HCT116 (cell line): ENCODE results near the gene C20orf204. TPM values are rescaled to one million over a fixed set of nuclear protein-coding genes. Genes with fewer than 3 reads are reported as not detected.

Experiments used
- ATAC-seq: fragments of 200-7000 bp; cut with Tn5 transposase; 2 replicates; pipeline ENCODE4 v1.9.1; 2020; ENCODE audit warnings: mild to moderate bottlenecking, moderate library complexity
- BruUV-seq: library from RNA; stranded (reverse); fragments of 400-500 nt; replicated peaks from 2 replicates; lab custom pipeline; 2021; lab: Mats Ljungman, UMichigan
- CTCF ChIA-PET: fragments of 300-600 bp; sonication (Branson Sonifier 250); formaldehyde crosslinking; loops from one replicate; lab custom pipeline; 2021; ENCODE audit warnings: antibody characterized with exemption; lab: Charles Lee
- POLR2A ChIA-PET: fragments of 300-600, 350-600 bp; sonication (Branson Sonifier 250); formaldehyde crosslinking; loops from one replicate; lab custom pipeline; 2021; ENCODE audit warnings: antibody characterized with exemption; lab: Charles Lee
- RAD21 ChIA-PET, 2 experiments: fragments of 300-600 bp; sonication (Branson Sonifier 250); formaldehyde crosslinking; loops; one replicate each; lab custom pipeline; 2023; ENCODE audit warnings: low total read pairs in 2 of 2; ENCODE audit not compliant: uncharacterized antibody in 2 of 2, unreplicated experiment in 2 of 2, low non-redundant PET in 1 of 2; lab: Charles Lee
- DNase-seq: peaks from one replicate; pipeline ENCODE4 v3.0.0-alpha.2; 2010; ENCODE audit warnings: low read depth, low spot score
- H2AFZ ChIP-seq: fragments of 200-600 bp; shearing (Covaris generic), sonication (generic); 2 replicates; pipeline ENCODE4 v1.6.1; 2017; ENCODE audit warnings: low read depth, mixed run types, mixed read lengths, antibody characterized with exemption, low read length; ENCODE audit not compliant: poor library complexity, severe bottlenecking
- H3K27ac ChIP-seq: 2 replicates; pipeline ENCODE4 v1.5.1; 2012; ENCODE audit warnings: low read depth, low read length
- H3K27me3 ChIP-seq: fragments of 200-600 bp; sonication (generic); 2 replicates; pipeline ENCODE4 v1.6.1; 2016; ENCODE audit warnings: mixed run types, low read length, mixed read lengths; ENCODE audit not compliant: insufficient read depth
- H3K36me3 ChIP-seq, 2 experiments: fragments of 200-500 bp in 1 of 2; fragments of 200-600 bp in 1 of 2; sonication (Bioruptor generic) in 1 of 2; sonication (generic) in 1 of 2; 2 replicates each; pipeline versions ENCODE4 v1.5.1 to v1.6.1; 2014 to 2016; ENCODE audit warnings: low read length in 2 of 2, inconsistent platforms in 1 of 2, mixed read lengths in 1 of 2, mixed run types in 1 of 2; ENCODE audit not compliant: insufficient read depth in 2 of 2, control insufficient read depth in 1 of 2
- H3K4me1 ChIP-seq, 2 experiments: fragments of 200-600 bp in 1 of 2; sonication (generic) in 1 of 2; 2 replicates each; pipeline versions ENCODE4 v1.5.1 to v1.6.1; 2012 to 2017; ENCODE audit warnings: low read length in 2 of 2, inconsistent platforms in 1 of 2, mild to moderate bottlenecking in 1 of 2, mixed read lengths in 1 of 2, mixed run types in 1 of 2, moderate library complexity in 1 of 2; ENCODE audit not compliant: insufficient read depth in 2 of 2, control insufficient read depth in 1 of 2
- H3K4me2 ChIP-seq: fragments of 200-600 bp; sonication (generic); 2 replicates; pipeline ENCODE4 v1.6.1; 2017; ENCODE audit warnings: mixed run types, low read length, mixed read lengths
- H3K4me3 ChIP-seq, 2 experiments: fragments of 200-600 bp in 1 of 2; sonication (generic) in 1 of 2; replicated peaks in 1 of 2; 2 replicates each; pipeline ENCODE4 v1.5.1; 2011 to 2016; ENCODE audit warnings: low read length in 2 of 2, control low read depth in 1 of 2, low read depth in 1 of 2, mild to moderate bottlenecking in 1 of 2, mixed read lengths in 1 of 2, mixed run types in 1 of 2
- H3K79me2 ChIP-seq: fragments of 200-600 bp; sonication (generic); 2 replicates; pipeline ENCODE4 v1.6.1; 2017; ENCODE audit warnings: mild to moderate bottlenecking, mixed run types, low read length, moderate library complexity, mixed read lengths; ENCODE audit not compliant: insufficient read depth
- H3K9ac ChIP-seq: fragments of 200-600 bp; sonication (generic); 2 replicates; pipeline ENCODE4 v1.6.1; 2016; ENCODE audit warnings: low read length, mixed read lengths
- H3K9me2 ChIP-seq: fragments of 200-600 bp; sonication (generic), shearing (Covaris generic); 2 replicates; pipeline ENCODE4 v1.6.1; 2017; ENCODE audit warnings: mixed run types, mild to moderate bottlenecking, moderate library complexity; ENCODE audit not compliant: insufficient read depth
- H3K9me3 ChIP-seq, 2 experiments: fragments of 200-500 bp in 1 of 2; fragments of 200-600 bp in 1 of 2; sonication (Bioruptor generic) in 1 of 2; sonication (generic) in 1 of 2; 2 replicates each; pipeline ENCODE4 v1.6.1; 2014 to 2017; ENCODE audit warnings: low read length in 2 of 2, mixed read lengths in 2 of 2, inconsistent platforms in 1 of 2, low read depth in 1 of 2, mild to moderate bottlenecking in 1 of 2, mixed run types in 1 of 2, moderate library complexity in 1 of 2; ENCODE audit not compliant: control insufficient read depth in 1 of 2, insufficient read depth in 1 of 2
- H4K20me1 ChIP-seq: fragments of 200-600 bp; sonication (generic), shearing (Covaris generic); 2 replicates; pipeline ENCODE4 v1.6.1; 2017; ENCODE audit warnings: mixed run types, mild to moderate bottlenecking, moderate library complexity; ENCODE audit not compliant: insufficient read depth
- CBX3 ChIP-seq: IDR thresholded peaks from 2 replicates; pipeline ENCODE4 v1.6.1; 2012; ENCODE audit warnings: low read depth
- CEBPB ChIP-seq: IDR thresholded peaks from 2 replicates; pipeline ENCODE4 v1.6.1; 2012; ENCODE audit warnings: low read depth
- CTCF ChIP-seq, 3 experiments: fragments of 200-600 bp in 1 of 3; sonication (generic) in 1 of 3; IDR thresholded peaks in 2 of 3; conservative IDR thresholded peaks in 1 of 3; 2 replicates each; pipeline ENCODE4 v1.5.1; 2012 to 2017; ENCODE audit warnings: low read depth in 2 of 3, low read length in 2 of 3, antibody characterized with exemption in 1 of 3, borderline replicate concordance in 1 of 3, control low read depth in 1 of 3, mild to moderate bottlenecking in 1 of 3, mixed read lengths in 1 of 3, mixed run types in 1 of 3, moderate library complexity in 1 of 3; ENCODE audit not compliant: insufficient read depth in 1 of 3
- EGR1 ChIP-seq: IDR thresholded peaks from 2 replicates; pipeline ENCODE4 v1.6.1; 2012; ENCODE audit warnings: low read depth
- ELF1 ChIP-seq: IDR thresholded peaks from 2 replicates; pipeline ENCODE4 v1.6.1; 2012; ENCODE audit warnings: low read depth, borderline replicate concordance
- EZH2 ChIP-seq: fragments of 200-600 bp; sonication (generic); IDR thresholded peaks from 2 replicates; pipeline ENCODE4 v1.6.1; 2017; ENCODE audit warnings: antibody characterized with exemption, mixed run types
- EZH2phosphoT487 ChIP-seq: fragments of 200-600 bp; IDR thresholded peaks from 2 replicates; pipeline ENCODE4 v1.6.1; 2018; ENCODE audit warnings: antibody characterized with exemption, borderline replicate concordance
- JUND ChIP-seq: IDR thresholded peaks from 2 replicates; pipeline ENCODE4 v1.6.1; 2012
- POLR2A ChIP-seq: IDR thresholded peaks from 2 replicates; pipeline ENCODE4 v1.7.0; 2011; ENCODE audit warnings: borderline replicate concordance; ENCODE audit not compliant: insufficient read depth, insufficient read length; ENCODE audit errors: extremely low read depth
- POLR2AphosphoS5 ChIP-seq: IDR thresholded peaks from 2 replicates; pipeline ENCODE4 v1.6.1; 2011; ENCODE audit warnings: mild to moderate bottlenecking, low read depth, low read length, moderate library complexity
- RAD21 ChIP-seq: IDR thresholded peaks from 2 replicates; pipeline ENCODE4 v1.6.1; 2012; ENCODE audit warnings: low read depth, mild to moderate bottlenecking
- REST ChIP-seq: IDR thresholded peaks from 2 replicates; pipeline ENCODE4 v1.6.1; 2012; ENCODE audit warnings: low read depth
- SIN3A ChIP-seq: IDR thresholded peaks from 2 replicates; pipeline ENCODE4 v1.6.1; 2012; ENCODE audit warnings: low read depth
- SP1 ChIP-seq: IDR thresholded peaks from 2 replicates; pipeline ENCODE4 v1.6.1; 2012; ENCODE audit warnings: low read depth
- SRF ChIP-seq: IDR thresholded peaks from 2 replicates; pipeline ENCODE4 v1.6.1; 2012; ENCODE audit warnings: low read depth
- TCF7L2 ChIP-seq: IDR thresholded peaks from 2 replicates; pipeline ENCODE4 v1.7.0; 2011; ENCODE audit warnings: borderline replicate concordance, inconsistent platforms; ENCODE audit not compliant: insufficient read depth, insufficient read length; ENCODE audit errors: extremely low read depth
- YY1 ChIP-seq: IDR thresholded peaks from 2 replicates; pipeline ENCODE4 v1.6.1; 2011; ENCODE audit warnings: low read length, low read depth, moderate library complexity, mild to moderate bottlenecking; ENCODE audit not compliant: insufficient replicate concordance; ENCODE audit errors: extremely low read depth
- ZFX ChIP-seq: fragments of 450-650 bp; IDR thresholded peaks from 2 replicates; pipeline ENCODE4 v1.6.1; 2017
- ZNF274 ChIP-seq: fragments of 200-500 bp; sonication (Bioruptor generic); IDR thresholded peaks from 2 replicates; pipeline ENCODE4 v1.6.1; 2014; ENCODE audit warnings: mild to moderate bottlenecking, low read depth, low read length, inconsistent platforms
- intact Hi-C: fragments of 100-400 bp; cut with micrococcal nuclease; formaldehyde crosslinking; loops from 2 replicates; pipeline ENCODE4 v1.10.0; 2022
- total RNA-seq: library from RNA; stranded (reverse); gene quantifications from one replicate; pipeline ENCODE4 v1.2.1, GENCODE V29; 2021; ENCODE audit not compliant: unreplicated experiment
- TF ChIP-seq, protein P1 (sequence below): IDR thresholded peaks from 2 replicates; pipeline ENCODE4 v1.6.1; 2012

C20orf204 gene
- total RNA-seq, 1 experiment from 2014 or later: 2.5 TPM

- no peak for TF ChIP-seq REST
Observed at GRCh38 chr20:64063389-64064144, 27.6 kb downstream of the C20orf204 start (continued).

- Histone ChIP-seq H3K4me3 (peak overlapping the region; percentile 78 to 84), H3K9me2 (no peaks in the 10 kb centered on the region), H2AFZ (no peak overlapping the region), H3K27ac (peak overlapping the region; percentile 76), H3K4me1 (peaks cover 42 to 54% of the 10 kb centered on the region in 2 experiments), H3K36me3 (no peaks in the 10 kb centered on the region), H3K27me3 (no peaks in the 10 kb centered on the region), H4K20me1 (no peaks in the 10 kb centered on the region), H3K9me3 (no peaks in the 10 kb centered on the region), H3K79me2 (no peaks in the 10 kb centered on the region), H3K9ac (peak overlapping the region; percentile 78), H3K4me2 (peak overlapping the region; percentile 84)
- no peak for TF ChIP-seq ZFX
- no peak for TF ChIP-seq SIN3A
- TF ChIP-seq CEBPB: no peak
- TF ChIP-seq, protein P1, sequence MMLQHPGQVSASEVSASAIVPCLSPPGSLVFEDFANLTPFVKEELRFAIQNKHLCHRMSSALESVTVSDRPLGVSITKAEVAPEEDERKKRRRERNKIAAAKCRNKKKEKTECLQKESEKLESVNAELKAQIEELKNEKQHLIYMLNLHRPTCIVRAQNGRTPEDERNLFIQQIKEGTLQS: no peak
- no peak for TF ChIP-seq POLR2A
- no peak for TF ChIP-seq CBX3
- no peak for TF ChIP-seq SP1
- TF ChIP-seq YY1: no peak
- no peak for TF ChIP-seq EZH2phosphoT487
- no peak for TF ChIP-seq JUND
- TF ChIP-seq SRF: no peak
- TF ChIP-seq ELF1: no peak
- TF ChIP-seq EZH2: no peak
- no peak for TF ChIP-seq EGR1
- TF ChIP-seq TCF7L2: no peak
- TF ChIP-seq RAD21: no peak
- TF ChIP-seq ZNF274: no peak
- TF ChIP-seq POLR2AphosphoS5: no peak
- no peak for TF ChIP-seq CTCF (IDR thresholded peaks at IDR 0.05 in 2 of 3, conservative IDR thresholded peaks at IDR 0.05 in 1 of 3; ENCODE audit: borderline replicate concordance in 1 of 3, insufficient read depth in 1 of 3, low read depth in 2 of 3, low read length in 2 of 3)
- BruUV-seq: TSS peak; percentile 51
- POLR2A ChIA-PET: interaction anchor here (1.0 kb wide), 1 partner anchor 9 kb away, joined by 3 read pairs; no protein-coding TSS in a partner anchor
- CTCF ChIA-PET: interaction anchor here (0.7 to 1.3 kb wide), 2 partner anchors 38 to 84 kb away, joined by 3 to 4 read pairs; partner anchors contain the start of gene PRPF6
- RAD21 ChIA-PET: no interaction called here
- ATAC-seq: peak; percentile 27
- DNase-seq: peak; percentile 22
- intact Hi-C loops: no loop called here
Observed at GRCh38 chr20:64064145-64064698, 28.2 kb downstream of the C20orf204 start.
